ENCODE results near the gene TMEM196. TPM values are rescaled to one million over a fixed set of nuclear protein-coding genes. Genes with fewer than 3 reads are reported as not detected.

TMEM196 gene
- total and polyA plus RNA-seq, 2 experiments from 2014 or later = 0.11 TPM; not detected in 1

DNA sequence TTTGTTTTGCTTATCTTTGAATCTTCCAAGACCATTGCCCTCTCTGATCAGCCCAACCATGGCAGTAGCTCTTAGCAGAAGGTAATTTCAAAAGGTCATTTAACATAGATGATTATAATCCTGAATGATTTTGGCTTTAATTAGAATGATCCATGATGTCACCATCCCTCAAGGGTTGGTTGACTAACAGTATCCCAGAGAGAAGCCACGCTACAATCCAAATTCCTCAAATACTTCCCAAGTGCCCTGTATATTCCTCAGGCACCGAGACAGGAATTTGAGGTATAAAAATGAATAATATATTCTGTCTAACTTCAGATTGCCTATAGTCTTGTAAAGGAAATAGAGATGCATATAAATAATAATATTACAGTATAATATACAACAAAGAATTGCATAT lies 42.1 kb upstream of the TMEM196 start:
- Histone ChIP-seq H3K36me3 (ENCODE audit: insufficient read depth) (no peaks in the 10 kb centered on the region), H2AFZ (no peak overlapping the region), H3K27me3 (ENCODE audit: insufficient read depth) (no peaks in the 10 kb centered on the region), H3K4me3 (no peak overlapping the region), H3K79me2 (replicated peaks; ENCODE audit: insufficient read depth) (no peaks in the 10 kb centered on the region), H3K4me2 (no peak overlapping the region), H4K20me1 (replicated peaks; ENCODE audit: insufficient read depth) (no peaks in the 10 kb centered on the region), H3F3A (replicated peaks; ENCODE audit: low read depth) (no peaks in the 10 kb centered on the region), H3K4me1 (ENCODE audit: insufficient read depth) (no peaks in the 10 kb centered on the region), H3K27ac (ENCODE audit: low read depth) (no peak overlapping the region), H3K9me2 (ENCODE audit: insufficient read depth) (no peaks in the 10 kb centered on the region)
- Mint-ChIP-seq H3K4me1 (peaks cover 6% of the 10 kb centered on the region; the same call in 2 of the 3 replicates), H3K27ac (no peak overlapping the region), H3K36me3 (ENCODE audit: low read depth) (no peaks in the 10 kb centered on the region), H3K9me3 (no peaks in the 10 kb centered on the region), H3K27me3 (ENCODE audit: insufficient read depth, low read depth, poor library complexity) (no peaks in the 10 kb centered on the region), H3K4me3 (no peak overlapping the region)
- DNase-seq (ENCODE audit: low spot score) (peak; percentile 26), ATAC-seq (no peak)
- no peak for TF ChIP-seq EZH2phosphoT487 (IDR thresholded peaks at IDR 0.05; ENCODE audit: unreplicated experiment)
- no peak for TF ChIP-seq JUNB (IDR thresholded peaks at IDR 0.05; ENCODE audit: unreplicated experiment)
- no peak for TF ChIP-seq ZNF331 (CRISPR knock-in tag; IDR thresholded peaks at IDR 0.05; ENCODE audit: low read depth)
- TF ChIP-seq STAT1 (IDR thresholded peaks at IDR 0.05; ENCODE audit: unreplicated experiment) = no peak
- TF ChIP-seq EZH2 (IDR thresholded peaks at IDR 0.05; ENCODE audit: low read depth, unreplicated experiment) = no peak
- no peak for TF ChIP-seq CREB1 (CRISPR knock-in tag; IDR thresholded peaks at IDR 0.05; ENCODE audit: low read depth)
- no peak for TF ChIP-seq POLR2AphosphoS5 (IDR thresholded peaks at IDR 0.05; ENCODE audit: low read depth)
- TF ChIP-seq, protein P1, sequence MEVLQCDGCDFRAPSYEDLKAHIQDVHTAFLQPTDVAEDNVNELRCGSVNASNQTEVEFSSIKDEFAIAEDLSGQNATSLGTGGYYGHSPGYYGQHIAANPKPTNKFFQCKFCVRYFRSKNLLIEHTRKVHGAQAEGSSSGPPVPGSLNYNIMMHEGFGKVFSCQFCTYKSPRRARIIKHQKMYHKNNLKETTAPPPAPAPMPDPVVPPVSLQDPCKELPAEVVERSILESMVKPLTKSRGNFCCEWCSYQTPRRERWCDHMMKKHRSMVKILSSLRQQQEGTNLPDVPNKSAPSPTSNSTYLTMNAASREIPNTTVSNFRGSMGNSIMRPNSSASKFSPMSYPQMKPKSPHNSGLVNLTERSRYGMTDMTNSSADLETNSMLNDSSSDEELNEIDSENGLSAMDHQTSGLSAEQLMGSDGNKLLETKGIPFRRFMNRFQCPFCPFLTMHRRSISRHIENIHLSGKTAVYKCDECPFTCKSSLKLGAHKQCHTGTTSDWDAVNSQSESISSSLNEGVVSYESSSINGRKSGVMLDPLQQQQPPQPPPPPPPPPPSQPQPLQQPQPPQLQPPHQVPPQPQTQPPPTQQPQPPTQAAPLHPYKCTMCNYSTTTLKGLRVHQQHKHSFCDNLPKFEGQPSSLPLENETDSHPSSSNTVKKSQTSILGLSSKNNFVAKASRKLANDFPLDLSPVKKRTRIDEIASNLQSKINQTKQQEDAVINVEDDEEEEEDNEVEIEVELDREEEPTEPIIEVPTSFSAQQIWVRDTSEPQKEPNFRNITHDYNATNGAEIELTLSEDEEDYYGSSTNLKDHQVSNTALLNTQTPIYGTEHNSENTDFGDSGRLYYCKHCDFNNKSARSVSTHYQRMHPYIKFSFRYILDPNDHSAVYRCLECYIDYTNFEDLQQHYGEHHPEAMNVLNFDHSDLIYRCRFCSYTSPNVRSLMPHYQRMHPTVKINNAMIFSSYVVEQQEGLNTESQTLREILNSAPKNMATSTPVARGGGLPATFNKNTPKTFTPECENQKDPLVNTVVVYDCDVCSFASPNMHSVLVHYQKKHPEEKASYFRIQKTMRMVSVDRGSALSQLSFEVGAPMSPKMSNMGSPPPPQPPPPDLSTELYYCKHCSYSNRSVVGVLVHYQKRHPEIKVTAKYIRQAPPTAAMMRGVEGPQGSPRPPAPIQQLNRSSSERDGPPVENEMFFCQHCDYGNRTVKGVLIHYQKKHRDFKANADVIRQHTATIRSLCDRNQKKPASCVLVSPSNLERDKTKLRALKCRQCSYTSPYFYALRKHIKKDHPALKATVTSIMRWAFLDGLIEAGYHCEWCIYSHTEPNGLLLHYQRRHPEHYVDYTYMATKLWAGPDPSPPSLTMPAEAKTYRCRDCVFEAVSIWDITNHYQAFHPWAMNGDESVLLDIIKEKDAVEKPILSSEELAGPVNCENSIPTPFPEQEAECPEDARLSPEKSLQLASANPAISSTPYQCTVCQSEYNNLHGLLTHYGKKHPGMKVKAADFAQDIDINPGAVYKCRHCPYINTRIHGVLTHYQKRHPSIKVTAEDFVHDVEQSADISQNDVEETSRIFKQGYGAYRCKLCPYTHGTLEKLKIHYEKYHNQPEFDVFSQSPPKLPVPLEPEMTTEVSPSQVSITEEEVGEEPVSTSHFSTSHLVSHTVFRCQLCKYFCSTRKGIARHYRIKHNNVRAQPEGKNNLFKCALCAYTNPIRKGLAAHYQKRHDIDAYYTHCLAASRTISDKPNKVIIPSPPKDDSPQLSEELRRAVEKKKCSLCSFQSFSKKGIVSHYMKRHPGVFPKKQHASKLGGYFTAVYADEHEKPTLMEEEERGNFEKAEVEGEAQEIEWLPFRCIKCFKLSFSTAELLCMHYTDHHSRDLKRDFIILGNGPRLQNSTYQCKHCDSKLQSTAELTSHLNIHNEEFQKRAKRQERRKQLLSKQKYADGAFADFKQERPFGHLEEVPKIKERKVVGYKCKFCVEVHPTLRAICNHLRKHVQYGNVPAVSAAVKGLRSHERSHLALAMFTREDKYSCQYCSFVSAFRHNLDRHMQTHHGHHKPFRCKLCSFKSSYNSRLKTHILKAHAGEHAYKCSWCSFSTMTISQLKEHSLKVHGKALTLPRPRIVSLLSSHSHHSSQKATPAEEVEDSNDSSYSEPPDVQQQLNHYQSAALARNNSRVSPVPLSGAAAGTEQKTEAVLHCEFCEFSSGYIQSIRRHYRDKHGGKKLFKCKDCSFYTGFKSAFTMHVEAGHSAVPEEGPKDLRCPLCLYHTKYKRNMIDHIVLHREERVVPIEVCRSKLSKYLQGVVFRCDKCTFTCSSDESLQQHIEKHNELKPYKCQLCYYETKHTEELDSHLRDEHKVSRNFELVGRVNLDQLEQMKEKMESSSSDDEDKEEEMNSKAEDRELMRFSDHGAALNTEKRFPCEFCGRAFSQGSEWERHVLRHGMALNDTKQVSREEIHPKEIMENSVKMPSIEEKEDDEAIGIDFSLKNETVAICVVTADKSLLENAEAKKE (CRISPR knock-in tag; IDR thresholded peaks at IDR 0.05) = no peak
- TF ChIP-seq ZNF114 (CRISPR knock-in tag; IDR thresholded peaks at IDR 0.05) = no peak
- TF ChIP-seq CTCF (conservative IDR thresholded peaks at IDR 0.05; ENCODE audit: low read depth in 2 of 2) = no peak

Measured in GM23338 (cell line).